Panc1 (cell line): ENCODE measurements around the gene DAPK2. TPM values are rescaled to one million over a fixed set of nuclear protein-coding genes. Genes with fewer than 3 reads are reported as not detected.

ENCODE experiments used
- ATAC-seq: fragments of 200-7000 bp; cut with Tn5 transposase; 2 replicates; pipeline ENCODE4 v1.9.1; 2020; ENCODE audit warnings: mild to moderate bottlenecking, moderate library complexity
- BruUV-seq: library from RNA; stranded (reverse); fragments of 400-500 nt; replicated peaks from 2 replicates; lab custom pipeline; 2021; lab: Mats Ljungman, UMichigan
- CTCF ChIA-PET: fragments of 300-600 bp; sonication (Branson Sonifier 250); formaldehyde crosslinking; loops from one replicate; lab custom pipeline; 2022; ENCODE audit warnings: antibody characterized with exemption; lab: Charles Lee
- POLR2A ChIA-PET: fragments of 300-600 bp; sonication (Branson Sonifier 250); formaldehyde crosslinking; loops from one replicate; lab custom pipeline; 2022; ENCODE audit warnings: antibody characterized with exemption; lab: Charles Lee
- DNase-seq: peaks from one replicate; pipeline ENCODE4 v3.0.0-alpha.2; 2010; ENCODE audit warnings: low read depth, low spot score
- H3K27ac ChIP-seq: 2 replicates; pipeline ENCODE4 v1.5.1; 2011; ENCODE audit warnings: mild to moderate bottlenecking, low read length, inconsistent platforms
- H3K27me3 ChIP-seq: fragments of 200-500 bp; sonication (Bioruptor generic); 2 replicates; pipeline ENCODE4 v1.6.0; 2014; ENCODE audit warnings: low read length, inconsistent platforms; ENCODE audit not compliant: control insufficient read depth, insufficient read depth
- H3K36me3 ChIP-seq: fragments of 200-500 bp; sonication (Bioruptor generic); 2 replicates; pipeline ENCODE4 v1.5.1; 2014; ENCODE audit warnings: inconsistent platforms, mild to moderate bottlenecking, low read length, moderate library complexity; ENCODE audit not compliant: control insufficient read depth, insufficient read depth
- H3K4me1 ChIP-seq: 2 replicates; pipeline ENCODE4 v1.5.1; 2011; ENCODE audit warnings: inconsistent platforms, mild to moderate bottlenecking, low read length, moderate library complexity; ENCODE audit not compliant: control insufficient read depth, insufficient read depth
- H3K4me3 ChIP-seq, 2 experiments: 2 replicates each; pipeline ENCODE4 v1.5.1; 2011 to 2012; ENCODE audit warnings: low read depth in 2 of 2, low read length in 2 of 2, mild to moderate bottlenecking in 2 of 2, inconsistent platforms in 1 of 2, moderate library complexity in 1 of 2
- H3K9me3 ChIP-seq: fragments of 200-500 bp; sonication (Bioruptor generic); 2 replicates; pipeline ENCODE4 v1.5.1; 2014; ENCODE audit warnings: low read depth, mild to moderate bottlenecking, inconsistent platforms, low read length, moderate library complexity; ENCODE audit not compliant: control insufficient read depth, insufficient read depth
- CTCF ChIP-seq: fragments of 450-650 bp; IDR thresholded peaks from 2 replicates; pipeline ENCODE4 v1.5.1; 2017; ENCODE audit warnings: mild to moderate bottlenecking
- POLR2AphosphoS5 ChIP-seq: IDR thresholded peaks from 2 replicates; pipeline ENCODE4 v1.6.1; 2012; ENCODE audit warnings: mild to moderate bottlenecking, low read depth, low read length, moderate library complexity
- SIN3A ChIP-seq: IDR thresholded peaks from 2 replicates; pipeline ENCODE4 v1.6.1; 2012; ENCODE audit warnings: low read depth, mild to moderate bottlenecking, low read length, moderate library complexity, borderline replicate concordance; ENCODE audit not compliant: insufficient read depth
- TCF7L2 ChIP-seq: IDR thresholded peaks from 2 replicates; pipeline ENCODE4 v1.6.1; 2011; ENCODE audit warnings: mild to moderate bottlenecking, low read depth, low read length, inconsistent platforms
- in situ Hi-C: cut with HindIII; loops from 2 replicates; pipeline ENCODE4 v1.10.0; 2016; ENCODE audit warnings: low sequenced_read_pairs, low pct_unique_long_range_greater_than_20kb
- intact Hi-C: fragments of 100-400 bp; cut with micrococcal nuclease; formaldehyde crosslinking; loops from one replicate; pipeline ENCODE4 v1.10.0; 2022; ENCODE audit not compliant: unreplicated experiment
- total RNA-seq: library from RNA; stranded (reverse); gene quantifications from one replicate; pipeline ENCODE4 v1.2.1, GENCODE V29; 2021; ENCODE audit not compliant: unreplicated experiment
- TF ChIP-seq, protein P1 (sequence below), 2 experiments: IDR thresholded peaks; 2 replicates each; pipeline ENCODE4 v1.6.1; 2011 to 2012; ENCODE audit warnings: low read depth in 2 of 2, control low read depth in 1 of 2, low read length in 1 of 2, mild to moderate bottlenecking in 1 of 2, moderate library complexity in 1 of 2; ENCODE audit not compliant: insufficient read depth in 1 of 2

DAPK2 gene
- total RNA-seq, 1 experiment from 2014 or later, result 10.2 TPM

DNA sequence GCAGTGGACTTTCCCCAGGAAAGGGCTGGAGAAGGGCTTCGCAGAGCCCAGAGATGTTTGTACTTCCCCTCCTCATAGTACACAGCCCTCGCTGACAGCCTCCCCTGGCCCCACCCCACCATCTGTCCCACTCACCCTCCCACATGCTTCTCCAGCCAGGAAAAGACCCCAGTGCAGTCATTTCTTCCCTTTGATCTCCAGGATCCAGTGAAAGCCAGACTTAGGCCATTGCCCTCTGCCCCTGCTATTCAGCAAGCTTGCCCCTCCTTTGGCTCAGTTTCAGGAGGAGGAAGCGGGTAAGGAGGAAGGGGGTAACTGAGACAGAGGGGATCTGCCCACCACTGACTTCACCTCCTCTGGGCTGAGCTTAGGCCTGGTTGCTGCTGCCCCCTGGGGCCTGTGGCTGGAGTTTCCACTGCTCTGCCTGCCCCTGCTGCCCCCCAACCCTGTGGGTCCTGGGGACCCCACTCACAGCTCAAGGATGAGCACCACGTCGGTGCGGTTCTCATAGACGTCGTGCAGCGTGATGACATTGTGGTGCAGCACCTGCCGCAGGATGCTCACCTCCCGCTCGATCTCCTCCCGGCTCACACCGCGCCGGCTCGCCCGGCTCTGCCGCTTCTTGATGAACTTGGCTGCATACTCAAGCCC is 63.1 kb downstream of the DAPK2 start:
- CTCF ChIA-PET, result no interaction called here
- intact Hi-C loops (no loop called here), in situ Hi-C loops (no loop called here)
- H3K9me3 ChIP-seq, result no peaks in the 10 kb centered on the region
- POLR2A ChIA-PET, result no interaction called here
- ATAC-seq (no peak), DNase-seq (no peak)
- H3K36me3 ChIP-seq, result no peaks in the 10 kb centered on the region
- BruUV-seq, result no TSS peak
- H3K4me3 ChIP-seq, result no peak overlapping the region
- H3K27me3 ChIP-seq, result no peaks in the 10 kb centered on the region
- TF ChIP-seq, protein P1, sequence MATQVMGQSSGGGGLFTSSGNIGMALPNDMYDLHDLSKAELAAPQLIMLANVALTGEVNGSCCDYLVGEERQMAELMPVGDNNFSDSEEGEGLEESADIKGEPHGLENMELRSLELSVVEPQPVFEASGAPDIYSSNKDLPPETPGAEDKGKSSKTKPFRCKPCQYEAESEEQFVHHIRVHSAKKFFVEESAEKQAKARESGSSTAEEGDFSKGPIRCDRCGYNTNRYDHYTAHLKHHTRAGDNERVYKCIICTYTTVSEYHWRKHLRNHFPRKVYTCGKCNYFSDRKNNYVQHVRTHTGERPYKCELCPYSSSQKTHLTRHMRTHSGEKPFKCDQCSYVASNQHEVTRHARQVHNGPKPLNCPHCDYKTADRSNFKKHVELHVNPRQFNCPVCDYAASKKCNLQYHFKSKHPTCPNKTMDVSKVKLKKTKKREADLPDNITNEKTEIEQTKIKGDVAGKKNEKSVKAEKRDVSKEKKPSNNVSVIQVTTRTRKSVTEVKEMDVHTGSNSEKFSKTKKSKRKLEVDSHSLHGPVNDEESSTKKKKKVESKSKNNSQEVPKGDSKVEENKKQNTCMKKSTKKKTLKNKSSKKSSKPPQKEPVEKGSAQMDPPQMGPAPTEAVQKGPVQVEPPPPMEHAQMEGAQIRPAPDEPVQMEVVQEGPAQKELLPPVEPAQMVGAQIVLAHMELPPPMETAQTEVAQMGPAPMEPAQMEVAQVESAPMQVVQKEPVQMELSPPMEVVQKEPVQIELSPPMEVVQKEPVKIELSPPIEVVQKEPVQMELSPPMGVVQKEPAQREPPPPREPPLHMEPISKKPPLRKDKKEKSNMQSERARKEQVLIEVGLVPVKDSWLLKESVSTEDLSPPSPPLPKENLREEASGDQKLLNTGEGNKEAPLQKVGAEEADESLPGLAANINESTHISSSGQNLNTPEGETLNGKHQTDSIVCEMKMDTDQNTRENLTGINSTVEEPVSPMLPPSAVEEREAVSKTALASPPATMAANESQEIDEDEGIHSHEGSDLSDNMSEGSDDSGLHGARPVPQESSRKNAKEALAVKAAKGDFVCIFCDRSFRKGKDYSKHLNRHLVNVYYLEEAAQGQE (IDR thresholded peaks at IDR 0.05; ENCODE audit: insufficient read depth in 1 of 2, low read depth in 2 of 2, low read length in 1 of 2), result no peak
- TF ChIP-seq TCF7L2 (no peak), POLR2AphosphoS5 (no peak), SIN3A (no peak), CTCF (no peak)
- no peak overlapping the region for H3K27ac ChIP-seq
- no peaks in the 10 kb centered on the region for H3K4me1 ChIP-seq

- intact Hi-C loops (no loop called here), in situ Hi-C loops (no loop called here)
- no peak overlapping the region for H3K27ac ChIP-seq
- BruUV-seq, result no TSS peak
- no peaks in the 10 kb centered on the region for H3K9me3 ChIP-seq
- TF ChIP-seq POLR2AphosphoS5 (no peak), TCF7L2 (no peak), SIN3A (no peak), CTCF (no peak)
- TF ChIP-seq, protein P1 (IDR thresholded peaks at IDR 0.05; ENCODE audit: insufficient read depth in 1 of 2, low read depth in 2 of 2, low read length in 1 of 2), result no peak
- no peak overlapping the region for H3K4me3 ChIP-seq
- no peaks in the 10 kb centered on the region for H3K27me3 ChIP-seq
- no peaks in the 10 kb centered on the region for H3K36me3 ChIP-seq
- ChIA-PET CTCF (no interaction called here), POLR2A (no interaction called here)
- DNase-seq (no peak), ATAC-seq (no peak)
- H3K4me1 ChIP-seq, result no peaks in the 10 kb centered on the region
Measured at GRCh38 chr15:63982381-63982854, 63.9 kb downstream of the DAPK2 start.
